H9 (cell line): ENCODE data around the gene MRM2. TPM values are rescaled to one million over a fixed set of nuclear protein-coding genes. Genes with fewer than 3 reads are reported as not detected.

Experiments used
- DNase-seq: peaks from one replicate; pipeline ENCODE4 v3.0.0-alpha.2; 2017
- H2AFZ ChIP-seq: one replicate; pipeline ENCODE4 v1.6.1; 2013; ENCODE audit warnings: mild to moderate bottlenecking, low read length, control low read depth, moderate library complexity
- H2AK5ac ChIP-seq: 2 replicates; pipeline ENCODE4 v1.6.1; 2013; ENCODE audit warnings: low read length, control low read depth, mixed read lengths; ENCODE audit not compliant: insufficient read length
- H2BK120ac ChIP-seq: one replicate; pipeline ENCODE4 v1.6.1; 2013; ENCODE audit warnings: low read depth, mild to moderate bottlenecking, low read length, control low read depth, inconsistent platforms; ENCODE audit not compliant: poor library complexity, severe bottlenecking
- H2BK12ac ChIP-seq: 2 replicates; pipeline ENCODE4 v1.6.1; 2013; ENCODE audit warnings: low read length, control low read depth, mixed read lengths, low read depth; ENCODE audit not compliant: insufficient read length
- H2BK15ac ChIP-seq: 2 replicates; pipeline ENCODE4 v1.6.1; 2013; ENCODE audit warnings: low read depth, low read length, control low read depth
- H2BK20ac ChIP-seq: one replicate; pipeline ENCODE4 v1.6.1; 2013; ENCODE audit warnings: low read depth, mild to moderate bottlenecking, low read length, control low read depth, inconsistent platforms; ENCODE audit not compliant: poor library complexity, severe bottlenecking
- H2BK5ac ChIP-seq: 2 replicates; pipeline ENCODE4 v1.6.1; 2013; ENCODE audit warnings: low read length, control low read depth, mixed read lengths; ENCODE audit not compliant: insufficient read length
- H3K14ac ChIP-seq: 2 replicates; pipeline ENCODE4 v1.6.1; 2013; ENCODE audit warnings: low read length, control low read depth; ENCODE audit not compliant: insufficient read depth
- H3K18ac ChIP-seq: 2 replicates; pipeline ENCODE4 v1.6.1; 2013; ENCODE audit warnings: low read depth, mild to moderate bottlenecking, mixed read lengths, low read length, control low read depth; ENCODE audit not compliant: insufficient read length
- H3K23ac ChIP-seq: 2 replicates; pipeline ENCODE4 v1.6.1; 2013; ENCODE audit warnings: low read length, control low read depth, mixed read lengths, low read depth; ENCODE audit not compliant: insufficient read length
- H3K23me2 ChIP-seq: 2 replicates; pipeline ENCODE4 v1.6.1; 2013; ENCODE audit warnings: low read depth, mild to moderate bottlenecking, mixed read lengths, low read length, control low read depth; ENCODE audit not compliant: insufficient read length, poor library complexity, severe bottlenecking
- H3K27ac ChIP-seq: 2 replicates; pipeline ENCODE4 v1.5.1; 2013; ENCODE audit warnings: low read length, control low read depth, mixed read lengths, low read depth; ENCODE audit not compliant: insufficient read length
- H3K27me3 ChIP-seq: 2 replicates; pipeline ENCODE4 v1.6.1; 2013; ENCODE audit warnings: low read length, control low read depth, inconsistent platforms; ENCODE audit not compliant: insufficient read depth
- H3K4ac ChIP-seq: 2 replicates; pipeline ENCODE4 v1.6.1; 2013; ENCODE audit warnings: low read depth, mild to moderate bottlenecking, control low read depth, inconsistent platforms, low read length, moderate library complexity
- H3K4me1 ChIP-seq: 2 replicates; pipeline ENCODE4 v1.6.1; 2013; ENCODE audit warnings: low read length, control low read depth, inconsistent platforms; ENCODE audit not compliant: insufficient read depth
- H3K4me2 ChIP-seq: 2 replicates; pipeline ENCODE4 v1.6.1; 2013; ENCODE audit warnings: low read length, control low read depth, mixed read lengths; ENCODE audit not compliant: insufficient read length, insufficient read depth
- H3K56ac ChIP-seq: 2 replicates; pipeline ENCODE4 v1.6.1; 2013; ENCODE audit warnings: low read depth, mild to moderate bottlenecking, mixed read lengths, low read length, control low read depth; ENCODE audit not compliant: insufficient read length
- H3K79me1 ChIP-seq: 2 replicates; pipeline ENCODE4 v1.6.1; 2013; ENCODE audit warnings: low read depth, mild to moderate bottlenecking, moderate library complexity, low read length, control low read depth, inconsistent platforms; ENCODE audit not compliant: insufficient read depth, poor library complexity, severe bottlenecking
- H3K79me2 ChIP-seq: 2 replicates; pipeline ENCODE4 v1.6.1; 2013; ENCODE audit warnings: low read length, control low read depth, inconsistent platforms; ENCODE audit not compliant: insufficient read depth
- H3K9ac ChIP-seq: 2 replicates; pipeline ENCODE4 v1.6.1; 2013; ENCODE audit warnings: low read length, control low read depth, mixed read lengths; ENCODE audit not compliant: insufficient read length; ENCODE audit errors: extremely low read depth
- H3K9me3 ChIP-seq: one replicate; pipeline ENCODE4 v1.6.1; 2013; ENCODE audit warnings: low read depth, low read length, inconsistent platforms; ENCODE audit not compliant: control insufficient read depth
- H3T11ph ChIP-seq: one replicate; pipeline ENCODE4 v1.6.1; 2013; ENCODE audit warnings: mild to moderate bottlenecking, low read length, control low read depth, inconsistent platforms
- H4K20me1 ChIP-seq: one replicate; pipeline ENCODE4 v1.6.1; 2013; ENCODE audit not compliant: control insufficient read depth, insufficient read length, insufficient read depth
- H4K5ac ChIP-seq: 2 replicates; pipeline ENCODE4 v1.6.1; 2013; ENCODE audit warnings: low read depth, mild to moderate bottlenecking, mixed read lengths, low read length, control low read depth; ENCODE audit not compliant: insufficient read length
- H4K8ac ChIP-seq: replicated peaks from 2 replicates; pipeline ENCODE4 v1.6.1; 2013; ENCODE audit warnings: low read length, control low read depth, mixed read lengths, low read depth; ENCODE audit not compliant: insufficient read length
- H4K91ac ChIP-seq: 2 replicates; pipeline ENCODE4 v1.6.1; 2013; ENCODE audit warnings: low read depth, mild to moderate bottlenecking, moderate library complexity, mixed read lengths, low read length, control low read depth; ENCODE audit not compliant: insufficient read length
- H3K27ac Mint-ChIP-seq, 3 experiments: 2 replicates in 2 of 3; 3 replicates in 1 of 3; pipeline ENCODE4 v1.8.0; 2020 to 2021; ENCODE audit warnings: mixed read lengths in 3 of 3, mild to moderate bottlenecking in 1 of 3, moderate library complexity in 1 of 3
- H3K27me3 Mint-ChIP-seq: 2 replicates; pipeline ENCODE4 v1.8.0; 2021; ENCODE audit warnings: low read depth, mild to moderate bottlenecking, moderate library complexity, mixed read lengths
- H3K36me3 Mint-ChIP-seq, 3 experiments: 2 replicates in 2 of 3; 3 replicates in 1 of 3; pipeline ENCODE4 v1.8.0; 2020 to 2021; ENCODE audit warnings: low read depth in 3 of 3, mixed read lengths in 3 of 3; ENCODE audit not compliant: insufficient read depth in 1 of 3
- H3K4me1 Mint-ChIP-seq, 2 experiments: 2 replicates each; pipeline ENCODE4 v1.8.0; 2020; ENCODE audit warnings: mixed read lengths in 2 of 2
- H3K4me3 Mint-ChIP-seq, 2 experiments: 2 replicates in 1 of 2; 3 replicates in 1 of 2; pipeline ENCODE4 v1.8.0; 2020 to 2021; ENCODE audit warnings: mild to moderate bottlenecking in 2 of 2, mixed read lengths in 2 of 2, moderate library complexity in 1 of 2
- H3K9me3 Mint-ChIP-seq, 2 experiments: 2 replicates in 1 of 2; 3 replicates in 1 of 2; pipeline ENCODE4 v1.8.0; 2020; ENCODE audit warnings: mild to moderate bottlenecking in 2 of 2, mixed read lengths in 2 of 2, moderate library complexity in 1 of 2
- CTCF ChIP-seq: fragments of 200-600 bp; sonication (generic); conservative IDR thresholded peaks from 3 replicates; pipeline ENCODE4 v1.8.0; 2021; ENCODE audit warnings: antibody characterized with exemption, mild to moderate bottlenecking
- WGBS: extraction: QIAGEN DNeasy Blood & Tissue Kit; methylation state at CpG from one replicate; pipeline ENCODE4 v1.1.7; 2013; ENCODE audit warnings: missing lambda C conversion rate, low lambda C conversion rate, mixed read lengths; ENCODE audit not compliant: insufficient read length; ENCODE audit errors: extremely low coverage; 5-methylcytosine and 5-hydroxymethylcytosine counted together
- total RNA-seq: library from RNA; stranded (reverse); gene quantifications from 2 replicates; pipeline ENCODE4 v1.2.1, GENCODE V29; 2021

MRM2 gene
- total RNA-seq, 1 experiment from 2014 or later: 59.0 TPM

- no peak for TF ChIP-seq CTCF
- no peaks in the 10 kb centered on the region for H3K79me1 ChIP-seq
- Mint-ChIP-seq H3K9me3 (peaks cover 0 to 2% of the 10 kb centered on the region in 2 experiments; a peak in 1 of 5 replicates), H3K36me3 (peaks cover 56 to 91% (median 82%) of the 10 kb centered on the region in 3 experiments), H3K27ac (no peak overlapping the region), H3K4me3 (no peak overlapping the region), H3K27me3 (peaks cover 2% of the 10 kb centered on the region), H3K4me1 (no peaks in the 10 kb centered on the region)
- no peak overlapping the region for H4K8ac ChIP-seq
- H3K4ac ChIP-seq: no peak overlapping the region
- H3K23me2 ChIP-seq: no peaks in the 10 kb centered on the region
- H2BK20ac ChIP-seq: no peak overlapping the region
- H3K9ac ChIP-seq: no peak overlapping the region
- H2BK5ac ChIP-seq: no peak overlapping the region
- H4K5ac ChIP-seq: no peak overlapping the region
- H3K4me2 ChIP-seq: no peak overlapping the region
- no peaks in the 10 kb centered on the region for H3K79me2 ChIP-seq
- H4K20me1 ChIP-seq: no peaks in the 10 kb centered on the region
- no peak overlapping the region for H3K56ac ChIP-seq
- H3K14ac ChIP-seq: no peak overlapping the region
- H3K9me3 ChIP-seq: no peaks in the 10 kb centered on the region
- no peaks in the 10 kb centered on the region for H3K4me1 ChIP-seq
- H3K18ac ChIP-seq: no peak overlapping the region
- no peak overlapping the region for H3K27ac ChIP-seq
- no peak overlapping the region for H2BK12ac ChIP-seq
- no CpG with 5 or more reads among the region's 19 CpGs for WGBS
- no peak overlapping the region for H2BK15ac ChIP-seq
- no peak overlapping the region for H3T11ph ChIP-seq
- H2AFZ ChIP-seq: no peak overlapping the region
- H2AK5ac ChIP-seq: no peak overlapping the region
- DNase-seq: no peak
- no peak overlapping the region for H2BK120ac ChIP-seq
- H3K27me3 ChIP-seq: no peaks in the 10 kb centered on the region
- no peak overlapping the region for H4K91ac ChIP-seq
- no peak overlapping the region for H3K23ac ChIP-seq
These were observed 24.1 kb downstream of the MRM2 start for GRCh38 chr7:2217716-2218443.
